Jurkat, Clone E6-1 (cell line): ENCODE data around the gene UBE2K.
"Not testable (repeated sequence)": the region's sequence is repeated elsewhere in the genome, so short reads cannot be mapped to it uniquely, and the experiment has no call there.

Source experiments
- DNase-seq: peaks from one replicate; pipeline ENCODE4 v3.0.0-alpha.2; 2011; ENCODE audit warnings: low read depth, low spot score
- H3K4me3 ChIP-seq: 2 replicates; pipeline ENCODE4 v1.5.1; 2011; ENCODE audit warnings: mild to moderate bottlenecking, low read length, control low read depth, moderate library complexity

UBE2K gene

DNA sequence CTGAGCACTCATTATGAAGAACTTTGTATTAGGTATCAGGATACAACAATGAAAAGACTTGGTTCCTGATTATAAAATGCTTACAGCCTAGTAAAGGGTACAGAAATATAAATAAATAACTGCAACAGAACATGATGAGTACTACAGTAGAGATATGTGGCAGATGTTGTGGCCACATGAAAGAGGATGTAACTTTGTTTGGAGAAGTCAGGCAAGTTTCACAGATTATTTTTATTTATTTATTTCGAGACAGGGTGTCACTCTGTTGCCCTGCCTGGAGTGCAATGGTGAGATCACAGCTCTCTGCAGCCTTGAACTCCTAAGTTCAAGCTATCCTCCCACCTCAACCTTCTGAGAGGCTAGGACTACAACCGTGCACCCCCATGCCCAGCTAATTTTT is 15.8 kb upstream of the UBE2K start:
- DNase-seq: no peak
- H3K4me3 ChIP-seq: no peak overlapping the region

DNA sequence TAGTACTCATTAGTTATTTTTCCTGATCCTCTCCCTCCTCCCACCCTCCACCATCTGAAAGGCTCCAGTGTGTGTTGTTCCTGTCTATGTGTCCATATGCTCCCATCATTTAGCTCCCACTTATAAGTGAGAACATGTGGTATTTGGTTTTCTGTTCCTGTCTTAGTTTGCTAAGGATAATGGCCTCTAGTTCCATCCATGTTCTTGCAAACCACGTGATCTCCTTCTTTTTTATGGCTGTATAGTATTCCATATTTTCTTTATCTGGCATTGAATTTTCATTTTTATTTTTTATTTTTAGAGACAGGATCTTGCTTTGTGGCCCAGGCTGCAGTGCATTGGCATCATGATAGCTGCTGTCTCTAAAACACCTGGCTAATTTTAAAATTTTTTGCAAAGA is 11.9 kb upstream of the UBE2K start:
- no peak overlapping the region for H3K4me3 ChIP-seq
- no peak for DNase-seq

DNA sequence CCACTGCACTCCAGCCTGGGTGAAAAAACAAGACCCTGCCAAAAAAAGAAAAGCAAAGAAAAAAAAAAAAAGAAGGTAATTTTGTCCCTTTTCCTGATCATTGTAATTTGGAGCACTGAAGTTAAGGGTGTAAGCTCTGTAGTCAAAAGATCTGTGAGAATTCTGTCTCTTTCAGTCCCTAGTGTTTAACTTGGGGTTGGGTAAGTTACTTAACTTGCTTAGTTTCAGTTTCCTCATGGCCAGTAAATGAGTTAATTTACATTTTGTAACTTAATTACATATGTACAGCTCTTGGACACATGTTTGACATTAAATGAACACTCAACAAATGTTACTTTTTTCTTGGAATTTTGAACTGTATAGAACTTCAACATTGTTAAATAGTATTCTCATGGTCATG is 10.9 kb upstream of the UBE2K start:
- no peak for DNase-seq
- H3K4me3 ChIP-seq: no peak overlapping the region

DNA sequence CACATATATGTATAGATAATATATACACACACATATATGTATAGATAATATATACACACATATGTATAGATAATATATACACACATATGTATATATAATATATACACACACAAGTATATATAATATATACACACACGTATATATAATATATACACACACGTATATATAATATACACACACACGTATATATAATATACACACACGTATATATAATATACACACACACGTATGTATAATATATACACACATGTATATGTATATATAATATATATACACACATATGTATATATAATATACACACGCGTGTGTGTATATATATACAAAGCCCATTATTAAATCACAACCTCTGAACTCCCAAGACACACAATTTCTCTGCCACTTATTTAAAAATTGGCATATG is 8.0 kb upstream of the UBE2K start:
- H3K4me3 ChIP-seq: no peak overlapping the region
- DNase-seq: no peak

DNA sequence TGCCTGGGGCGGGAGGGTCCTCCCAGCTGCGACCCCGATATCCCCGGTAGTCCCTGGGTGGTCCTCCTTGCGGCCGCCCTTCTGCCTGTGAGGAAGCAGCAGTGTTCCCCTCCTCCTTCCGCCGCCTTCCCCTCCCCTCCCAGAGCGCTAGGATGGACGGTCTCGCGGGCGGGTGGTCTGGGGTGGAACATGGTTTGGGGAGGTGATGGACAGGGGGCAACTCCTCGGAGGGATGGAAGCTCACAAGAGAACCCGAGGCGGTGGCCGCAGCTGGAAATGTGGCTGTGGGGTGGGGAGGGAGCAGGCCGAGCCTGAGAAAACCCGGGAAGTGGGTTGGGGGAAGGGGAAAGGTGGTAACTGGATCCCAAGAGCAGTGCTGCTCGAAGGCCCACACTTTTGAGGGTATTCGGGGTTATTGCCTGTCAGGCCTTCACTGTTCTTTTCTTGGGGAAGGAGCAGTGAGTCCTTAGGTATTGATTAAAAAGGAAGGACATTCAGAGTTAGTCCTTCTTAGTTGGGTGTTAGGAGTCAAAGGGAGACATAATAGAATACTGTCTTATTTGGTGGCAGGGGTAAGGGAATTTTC is 581 bp downstream of the UBE2K start:
- DNase-seq: no peak
- H3K4me3 ChIP-seq: peak overlapping the region; percentile 93

DNA sequence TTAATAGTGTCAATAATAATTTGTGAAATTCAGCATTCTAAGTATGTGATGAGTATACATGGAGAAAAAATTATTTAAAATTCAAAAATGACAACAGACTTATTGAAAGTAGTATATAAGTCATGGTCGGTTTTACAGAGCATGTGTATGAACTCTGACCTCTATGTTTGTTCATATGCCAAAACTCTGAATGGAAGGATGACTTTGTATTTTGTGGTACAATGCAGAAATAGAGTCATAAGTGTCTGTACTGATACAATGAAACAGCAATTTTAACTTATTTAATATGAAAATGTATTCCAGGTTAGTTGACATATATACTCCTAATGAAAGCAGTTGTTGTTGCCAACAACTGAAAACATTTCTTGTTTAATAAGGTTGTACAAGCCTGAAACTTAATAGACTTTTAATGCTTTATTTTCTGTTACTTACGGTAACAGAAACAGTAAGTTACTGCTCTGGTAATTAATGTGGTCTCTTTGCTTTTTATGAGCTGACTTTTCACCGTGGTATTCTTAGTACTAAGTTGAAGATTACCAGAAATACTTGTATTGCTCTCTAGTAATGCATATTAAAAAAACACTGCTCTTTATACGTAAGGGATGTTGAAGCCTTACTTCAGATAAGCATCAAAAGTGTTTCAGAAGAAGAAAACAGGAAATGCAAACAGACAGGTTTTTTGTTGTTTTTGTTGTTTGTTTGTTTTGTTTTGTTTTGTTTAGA is 1.9 kb downstream of the UBE2K start:
- H3K4me3 ChIP-seq: peak overlapping the region; percentile 5
- no peak for DNase-seq

DNA sequence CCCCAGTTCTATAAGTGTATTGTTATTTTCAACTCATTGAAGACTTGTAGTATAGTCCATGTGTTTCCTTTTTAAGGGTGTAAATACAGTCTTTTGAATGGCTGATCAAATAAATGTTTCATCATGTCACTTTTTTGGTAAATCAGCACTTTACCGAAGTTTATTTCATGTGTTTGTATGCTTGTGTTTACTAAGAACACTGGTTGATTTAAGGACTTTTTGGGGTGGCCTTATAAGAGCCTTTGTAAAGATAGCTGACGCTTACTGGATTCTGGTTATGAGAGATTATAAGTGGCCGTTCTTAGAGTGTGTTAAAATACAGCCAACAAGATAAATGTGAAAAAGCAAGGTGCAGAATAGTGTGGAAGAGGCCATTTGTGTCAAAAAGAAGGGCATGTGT is 2.6 kb downstream of the UBE2K start:
- DNase-seq: no peak
- no peak overlapping the region for H3K4me3 ChIP-seq

DNA sequence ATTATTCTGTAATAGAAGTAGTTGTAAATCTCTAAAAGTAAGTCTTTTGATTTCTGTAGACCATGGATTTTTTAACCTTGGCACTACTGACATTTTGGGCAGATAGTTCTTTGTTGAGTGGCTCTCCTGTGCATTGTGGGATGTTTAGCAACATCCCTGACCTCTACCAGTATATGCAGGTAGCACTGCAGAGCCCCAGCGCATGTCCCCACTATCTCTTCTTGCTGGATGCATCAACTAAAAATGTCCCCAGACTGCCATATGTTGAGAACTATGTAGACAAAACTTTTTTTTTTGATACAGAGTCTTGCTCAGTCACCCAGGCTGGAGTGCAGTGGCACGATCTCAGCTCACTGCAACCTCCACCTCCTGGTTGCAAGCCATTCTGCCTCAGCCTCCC is 4.8 kb downstream of the UBE2K start:
- no peak for DNase-seq
- H3K4me3 ChIP-seq: no peak overlapping the region

DNA sequence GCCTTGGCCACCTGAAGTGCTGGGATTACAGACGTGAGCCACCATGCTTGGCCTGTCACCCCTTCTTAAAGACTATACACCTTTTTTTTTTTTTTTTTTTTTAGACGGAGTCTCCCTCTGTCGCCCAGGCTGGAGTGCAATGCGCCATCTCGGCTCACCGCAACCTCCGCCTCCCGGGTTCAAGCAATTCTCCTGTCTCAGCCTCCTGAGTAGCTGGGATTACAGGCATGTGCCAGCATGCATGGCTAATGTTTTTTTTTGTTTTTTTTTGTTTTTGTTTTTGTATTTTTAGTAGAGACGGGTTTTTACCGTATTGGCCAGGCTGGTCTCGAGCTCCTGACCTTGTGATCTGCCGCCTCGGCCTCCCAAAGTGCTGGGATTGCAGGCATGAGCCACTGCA is 6.9 kb downstream of the UBE2K start:
- H3K4me3 ChIP-seq, DNase-seq: not testable (repeated sequence)

DNA sequence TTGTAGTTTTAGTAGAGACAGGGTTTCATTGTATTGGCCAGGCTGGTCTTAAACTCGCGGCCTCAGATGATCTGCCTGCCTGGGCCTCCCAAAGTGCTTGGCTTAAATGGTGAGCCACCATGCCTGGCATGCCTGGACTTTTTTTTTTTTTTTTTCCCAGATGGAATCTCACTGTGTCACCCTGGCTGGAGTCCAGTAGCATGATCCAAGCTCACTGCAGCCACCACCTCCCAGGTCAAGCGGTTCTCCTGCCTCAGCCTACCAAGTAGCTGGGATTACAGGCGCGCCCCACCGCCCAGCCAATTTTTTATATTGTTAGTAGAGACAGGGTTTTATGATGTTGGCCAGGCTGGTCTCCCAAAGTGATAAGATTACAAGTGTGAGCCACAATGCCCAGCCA is 8.4 kb downstream of the UBE2K start:
- no peak overlapping the region for H3K4me3 ChIP-seq
- no peak for DNase-seq

DNA sequence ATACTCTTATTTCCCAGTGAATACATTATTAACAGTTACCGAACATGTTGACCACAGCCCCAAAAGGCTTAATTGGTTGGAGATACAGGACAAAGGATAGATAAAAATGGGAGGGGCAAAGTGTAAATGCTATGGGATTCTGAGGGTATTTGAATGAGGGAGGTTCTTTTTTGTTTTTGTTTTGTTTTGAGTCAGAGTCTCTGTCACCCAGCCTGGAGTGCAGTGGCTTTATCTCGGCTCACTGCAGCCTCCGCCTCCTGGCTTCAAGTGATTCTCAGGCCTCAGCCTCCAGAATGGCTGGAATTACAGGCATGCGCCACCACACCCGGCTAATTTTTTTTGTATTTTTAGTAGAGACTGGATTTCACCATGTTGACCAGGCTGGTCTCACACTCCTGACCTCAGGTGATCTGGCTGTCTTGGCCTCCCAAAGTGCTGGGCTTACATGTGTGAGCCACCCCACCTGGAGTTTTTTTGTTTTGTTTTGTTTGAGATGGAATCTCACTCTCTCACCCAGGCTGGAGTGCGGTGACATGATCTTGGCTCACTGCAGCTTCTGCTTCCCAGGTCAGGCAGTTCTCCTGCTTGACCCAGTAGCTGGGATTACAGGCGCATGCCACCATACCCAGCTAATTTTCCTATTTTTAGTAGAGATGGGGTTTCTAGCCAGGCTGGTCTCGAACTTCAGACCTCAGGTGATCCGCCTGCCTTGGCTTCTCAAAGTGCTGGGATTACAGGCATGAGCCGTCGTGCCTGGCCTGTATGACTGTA is 9.0 kb downstream of the UBE2K start:
- no peak overlapping the region for H3K4me3 ChIP-seq
- DNase-seq: no peak

DNA sequence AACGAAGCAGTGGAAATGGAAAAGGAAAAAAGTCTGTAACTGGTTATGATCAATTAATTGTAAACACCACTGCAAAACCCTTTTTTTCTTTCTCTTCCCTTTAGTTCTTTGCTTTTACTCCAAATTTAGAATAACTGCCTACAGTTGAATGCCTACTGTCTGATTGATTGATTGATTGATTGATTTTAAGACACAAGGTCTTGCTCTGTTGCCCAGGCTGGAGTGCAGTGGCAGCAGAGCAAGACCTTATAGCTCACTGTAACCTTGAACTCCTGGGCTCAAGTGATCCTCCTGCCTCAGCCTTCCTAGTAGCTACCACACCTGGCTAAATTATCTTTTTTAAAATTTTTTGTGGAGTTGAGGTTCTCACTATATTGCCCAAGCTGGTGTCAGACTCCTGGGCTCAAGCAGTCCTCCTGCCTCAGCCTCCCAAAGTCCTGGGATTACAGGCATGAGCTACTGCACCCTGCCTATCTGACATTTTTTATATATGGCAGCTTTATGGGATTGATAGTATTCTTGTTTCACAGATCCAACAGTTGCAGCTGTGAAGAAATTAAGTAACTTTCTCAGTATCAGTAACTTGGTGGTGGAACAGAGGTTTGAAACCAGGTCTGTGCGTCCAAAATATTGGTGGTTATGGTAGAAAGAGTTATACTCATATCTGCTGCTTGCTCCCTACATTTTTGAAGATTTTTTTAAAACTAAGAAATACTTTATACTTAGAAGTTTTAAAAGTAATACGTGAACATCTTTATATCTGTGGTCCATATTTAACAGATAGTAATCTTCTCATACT is 12.4 kb downstream of the UBE2K start:
- DNase-seq: no peak

DNA sequence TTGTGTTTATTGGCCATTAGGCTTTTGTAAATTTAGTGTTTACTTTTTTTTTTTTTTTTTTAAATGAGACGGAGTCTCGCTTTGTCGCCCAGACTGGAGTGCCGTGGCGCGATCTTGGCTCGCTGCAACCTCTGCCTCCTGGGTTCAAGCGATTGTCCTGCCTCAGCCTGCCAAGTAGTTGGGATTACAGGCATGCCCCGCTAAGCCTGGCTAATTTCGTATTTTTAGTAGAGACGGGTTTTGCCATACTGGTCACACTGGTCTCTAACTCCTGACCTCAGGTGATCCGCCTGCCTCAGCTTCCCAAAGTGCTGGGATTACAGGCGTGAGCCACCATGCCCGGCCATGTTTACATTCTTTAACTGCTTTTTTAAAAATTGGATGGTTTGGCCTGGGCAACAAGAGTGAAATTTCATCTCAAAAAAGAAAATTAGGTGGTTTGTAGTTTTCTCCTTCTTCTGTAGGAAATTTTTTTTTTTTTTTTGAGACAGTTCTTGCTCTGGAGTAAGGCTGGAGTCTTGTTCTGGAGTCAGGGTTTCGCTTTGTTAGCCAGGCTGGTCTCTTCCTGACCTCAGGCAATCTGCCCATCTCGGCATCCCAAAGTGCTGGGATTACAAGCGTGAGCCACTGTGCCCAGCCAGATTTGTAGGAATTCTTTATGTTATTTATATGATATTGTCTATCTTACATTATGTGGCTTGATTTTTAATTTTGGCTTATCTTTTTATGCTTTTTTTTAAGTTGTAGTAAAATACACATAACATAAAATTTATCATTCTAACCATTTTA is 15.1 kb downstream of the UBE2K start:
- no peak for DNase-seq
- no peak overlapping the region for H3K4me3 ChIP-seq

More for the DNA sequence above, 12.4 kb downstream of the UBE2K start:
- no peak overlapping the region for H3K4me3 ChIP-seq

DNA sequence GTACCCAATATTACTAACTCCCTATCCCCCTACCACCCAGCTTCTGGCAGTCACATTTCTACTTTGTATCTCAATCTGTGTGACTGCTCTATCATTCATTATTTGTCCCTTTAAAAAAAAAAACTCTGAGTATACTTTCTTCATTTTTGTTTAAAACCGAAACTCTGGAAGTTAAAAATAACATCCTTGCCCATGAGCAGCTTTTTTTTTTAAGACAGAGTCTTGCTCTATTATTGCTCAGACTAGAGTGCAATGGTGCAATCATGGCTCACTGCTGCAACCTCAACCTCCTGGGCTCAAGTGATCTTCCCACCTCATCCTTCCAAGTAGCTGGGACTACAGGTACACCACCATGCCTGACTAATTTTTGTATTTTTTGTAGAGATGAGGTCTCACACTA is 15.8 kb downstream of the UBE2K start:
- DNase-seq: no peak

DNA sequence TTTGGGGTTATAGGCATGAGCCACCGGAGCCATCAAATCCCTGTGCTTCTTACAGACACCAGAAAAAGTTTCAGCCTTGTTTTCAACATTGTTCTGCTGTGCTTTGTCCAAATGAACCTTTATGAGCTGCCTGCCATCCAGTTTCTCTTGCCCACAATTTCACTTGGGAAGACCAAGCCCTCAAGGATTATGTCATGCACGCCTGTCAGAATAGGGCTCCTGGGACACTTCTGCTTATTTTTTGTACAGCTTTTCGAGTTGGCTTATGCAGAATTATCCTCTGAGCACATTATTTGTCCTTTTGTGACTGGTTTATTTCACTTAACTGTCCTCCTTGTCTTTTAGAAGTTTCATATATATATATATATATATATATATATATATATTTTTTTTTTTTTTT is 16.2 kb downstream of the UBE2K start:
- DNase-seq: no peak
- H3K4me3 ChIP-seq: no peak overlapping the region

More for the DNA sequence above, 15.8 kb downstream of the UBE2K start:
- H3K4me3 ChIP-seq: no peak overlapping the region

DNA sequence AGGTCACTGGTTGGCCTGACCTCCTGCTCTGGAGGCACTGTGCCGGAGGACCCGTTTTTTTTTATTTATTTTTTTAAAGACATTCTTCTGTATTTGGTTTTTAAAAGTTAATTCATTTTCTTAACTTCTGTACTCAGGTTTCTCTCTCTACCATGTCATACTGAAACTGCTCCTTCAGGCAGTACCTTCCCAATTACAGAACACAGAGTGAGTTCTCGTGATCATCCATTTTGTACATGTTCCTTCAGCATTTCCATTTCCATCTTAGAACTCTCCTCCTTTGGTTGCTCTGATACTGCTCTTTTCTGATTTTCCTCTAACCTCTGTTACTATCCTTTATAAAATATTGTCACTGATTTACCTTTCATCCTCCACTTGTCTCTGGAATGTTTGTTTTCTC is 17.9 kb downstream of the UBE2K start:
- no peak for DNase-seq

DNA sequence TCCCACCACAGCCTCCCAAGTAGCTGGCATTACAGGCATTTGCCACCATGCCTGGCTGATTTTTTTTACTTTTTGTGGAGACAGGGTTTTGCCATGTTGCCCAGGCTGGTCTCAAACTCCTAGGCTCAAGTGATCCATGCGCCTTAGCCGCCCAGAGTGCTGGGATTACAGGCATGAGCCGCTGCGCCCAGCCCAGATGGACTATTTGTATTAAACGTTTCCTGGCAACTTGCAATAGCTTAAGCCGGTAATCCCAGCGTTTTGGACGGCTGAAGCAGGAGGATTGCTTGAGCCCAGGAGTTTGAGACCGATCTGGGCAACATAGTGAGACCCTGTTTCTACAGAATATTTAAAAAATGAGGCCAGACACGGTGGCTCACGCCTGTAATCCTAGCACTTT is 18.4 kb downstream of the UBE2K start:
- no peak for DNase-seq
- H3K4me3 ChIP-seq: no peak overlapping the region

More for the DNA sequence above, 17.9 kb downstream of the UBE2K start:
- no peak overlapping the region for H3K4me3 ChIP-seq

DNA sequence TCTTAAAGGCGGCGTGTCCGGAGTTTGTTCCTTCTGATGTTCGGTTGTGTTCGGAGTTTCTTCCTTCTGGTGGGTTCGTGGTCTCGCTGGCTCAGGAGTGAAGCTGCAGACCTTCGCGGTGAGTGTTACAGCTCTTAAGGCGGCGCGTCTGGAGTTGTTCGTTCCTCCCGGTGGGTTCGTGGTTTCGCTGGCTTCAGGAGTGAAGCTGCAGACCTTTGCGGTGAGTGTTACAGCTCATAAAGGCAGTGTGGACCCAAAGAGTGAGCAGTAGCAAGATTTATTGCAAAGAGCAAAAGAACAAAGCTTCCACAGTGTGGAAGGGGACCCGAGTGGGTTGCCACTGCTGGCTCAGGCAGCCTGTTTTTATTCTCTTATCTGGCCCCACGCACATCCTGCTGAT is 19.8 kb downstream of the UBE2K start:
- not testable (repeated sequence) for DNase-seq, H3K4me3 ChIP-seq
